GM12801 (cell line): ENCODE measurements around the gene SULF2.

Source experiments
- TF ChIP-seq, protein P1 (sequence below): IDR thresholded peaks from one replicate; pipeline ENCODE4 v1.5.1; 2011; ENCODE audit warnings: control low read depth; ENCODE audit not compliant: insufficient read length; ENCODE audit errors: extremely low read depth

SULF2 gene

GRCh38 chr20:47757145-47758035 lies 27.9 kb downstream of the SULF2 start:
- TF ChIP-seq, protein P1, sequence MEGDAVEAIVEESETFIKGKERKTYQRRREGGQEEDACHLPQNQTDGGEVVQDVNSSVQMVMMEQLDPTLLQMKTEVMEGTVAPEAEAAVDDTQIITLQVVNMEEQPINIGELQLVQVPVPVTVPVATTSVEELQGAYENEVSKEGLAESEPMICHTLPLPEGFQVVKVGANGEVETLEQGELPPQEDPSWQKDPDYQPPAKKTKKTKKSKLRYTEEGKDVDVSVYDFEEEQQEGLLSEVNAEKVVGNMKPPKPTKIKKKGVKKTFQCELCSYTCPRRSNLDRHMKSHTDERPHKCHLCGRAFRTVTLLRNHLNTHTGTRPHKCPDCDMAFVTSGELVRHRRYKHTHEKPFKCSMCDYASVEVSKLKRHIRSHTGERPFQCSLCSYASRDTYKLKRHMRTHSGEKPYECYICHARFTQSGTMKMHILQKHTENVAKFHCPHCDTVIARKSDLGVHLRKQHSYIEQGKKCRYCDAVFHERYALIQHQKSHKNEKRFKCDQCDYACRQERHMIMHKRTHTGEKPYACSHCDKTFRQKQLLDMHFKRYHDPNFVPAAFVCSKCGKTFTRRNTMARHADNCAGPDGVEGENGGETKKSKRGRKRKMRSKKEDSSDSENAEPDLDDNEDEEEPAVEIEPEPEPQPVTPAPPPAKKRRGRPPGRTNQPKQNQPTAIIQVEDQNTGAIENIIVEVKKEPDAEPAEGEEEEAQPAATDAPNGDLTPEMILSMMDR: no peak

- TF ChIP-seq, protein P1: no peak
These were observed 30.2 kb downstream of the SULF2 start for GRCh38 chr20:47754946-47755652.

DNA sequence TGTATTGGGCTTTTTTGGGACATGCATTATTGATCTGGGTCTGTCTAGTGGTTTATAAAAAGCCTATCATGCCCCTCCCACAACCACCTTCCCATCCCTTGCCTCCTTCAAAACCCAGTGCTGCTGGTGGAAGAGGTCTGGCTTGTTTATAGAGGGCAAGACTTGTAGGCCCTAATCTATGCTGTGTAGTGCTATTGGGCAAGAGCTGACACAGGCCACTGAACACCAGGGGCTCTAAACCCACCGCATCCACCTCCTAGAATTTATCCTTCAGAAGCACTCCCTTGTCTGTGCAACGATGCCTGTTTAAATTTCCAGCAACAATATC lies 30.9 kb downstream of the SULF2 start:
- TF ChIP-seq, protein P1: no peak

- TF ChIP-seq, protein P1: no peak
These were observed 31.5 kb downstream of the SULF2 start for GRCh38 chr20:47753576-47754387.

DNA sequence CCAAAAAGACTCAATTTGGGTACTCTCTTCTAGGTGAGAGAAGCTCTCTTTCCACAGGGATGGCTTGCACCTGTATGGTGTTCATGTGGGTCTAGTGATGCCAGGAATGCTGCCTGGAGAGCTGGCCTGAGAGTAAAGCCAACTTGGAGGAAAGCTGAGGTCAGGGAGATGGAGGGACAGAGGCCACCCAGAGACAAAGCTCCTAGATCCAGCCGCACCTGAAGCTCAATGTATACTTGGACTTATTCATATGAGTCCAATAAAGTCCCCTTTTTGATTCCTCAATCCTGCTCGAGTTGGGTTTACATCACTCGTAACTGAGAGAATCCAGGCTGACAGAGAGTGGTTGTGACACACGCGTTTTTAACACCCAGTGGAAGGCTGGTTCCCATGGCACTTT lies 33.8 kb downstream of the SULF2 start:
- TF ChIP-seq, protein P1: no peak

DNA sequence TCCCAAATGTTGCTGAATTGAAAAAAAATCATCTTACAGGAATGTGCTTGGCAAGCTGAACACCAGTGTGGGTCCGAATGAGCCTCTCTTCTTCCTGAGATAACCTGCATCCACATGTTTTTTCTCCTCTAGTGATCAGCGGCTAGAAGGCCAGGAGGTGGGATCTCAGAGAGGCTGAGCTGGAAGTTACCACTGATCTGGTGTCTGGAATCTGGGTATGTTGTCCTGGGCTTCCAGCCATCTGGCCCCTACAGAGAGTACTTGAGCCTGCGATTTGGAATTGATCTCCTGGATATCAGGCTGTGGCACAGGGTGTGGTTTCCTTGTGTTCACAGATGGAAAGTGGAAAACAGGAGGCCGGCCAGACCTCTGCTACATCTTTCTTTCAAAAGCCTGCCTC lies 35.9 kb downstream of the SULF2 start:
- TF ChIP-seq, protein P1: no peak

DNA sequence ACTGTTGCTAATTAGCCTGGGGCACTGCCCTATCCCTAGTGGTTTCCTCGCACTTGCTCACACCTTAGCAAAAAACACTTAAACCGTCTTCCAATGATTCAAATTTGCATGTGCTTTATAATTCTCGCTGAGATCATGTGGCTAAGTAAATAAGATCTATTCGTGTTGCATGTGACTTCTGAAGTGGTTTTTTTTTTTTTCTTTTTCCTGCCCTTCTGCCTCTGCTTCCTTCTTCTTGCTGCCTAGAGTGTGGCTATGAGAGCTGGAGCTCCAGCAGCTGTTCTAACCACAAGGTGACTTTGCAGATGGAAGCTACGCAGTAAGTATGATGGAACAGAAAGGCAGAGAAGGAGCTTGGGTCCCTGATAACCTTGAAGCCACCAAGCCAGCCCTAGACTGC lies 36.5 kb downstream of the SULF2 start:
- TF ChIP-seq, protein P1: no peak
